IMR-90 (cell line): ENCODE measurements around the gene MLKL.

Experiments
- CHD1 ChIP-seq: IDR thresholded peaks from 2 replicates; pipeline ENCODE4 v1.6.1; 2012; ENCODE audit warnings: low read depth, low read length, improper control_type of control experiment
- POLR2A ChIP-seq: IDR thresholded peaks from 2 replicates; pipeline ENCODE4 v1.6.1; 2012; ENCODE audit warnings: mild to moderate bottlenecking, low read depth, low read length
- SMC3 ChIP-seq: fragments of 150-350 bp; IDR thresholded peaks from 2 replicates; pipeline ENCODE4 v1.6.1; 2016; ENCODE audit warnings: low read depth, mild to moderate bottlenecking, antibody characterized with exemption, low read length, moderate library complexity
- TF ChIP-seq, protein P1 (sequence below): conservative IDR thresholded peaks from 2 replicates; pipeline ENCODE4 v1.5.1; 2012; ENCODE audit warnings: mild to moderate bottlenecking, low read depth, low read length, improper control_type of control experiment

DNA sequence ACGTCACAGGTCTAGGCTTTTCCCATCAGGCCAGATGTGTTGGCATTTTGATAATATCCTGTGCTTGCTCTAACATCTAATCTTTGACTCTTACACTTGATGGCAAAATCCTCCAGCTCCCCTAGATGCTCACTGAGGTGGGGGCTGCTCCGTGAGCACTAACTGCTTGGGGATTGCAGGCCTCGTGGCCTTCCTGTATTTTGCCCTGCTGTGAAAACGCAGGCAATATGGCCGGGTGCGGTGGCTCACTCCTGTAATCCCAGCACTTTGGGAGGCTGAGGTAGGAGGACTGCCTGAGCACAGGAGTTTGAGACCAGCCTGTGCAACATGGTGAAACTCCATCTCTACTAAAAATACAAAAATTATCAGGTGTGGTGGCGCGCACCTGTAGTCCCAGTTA is 9.7 kb upstream of the MLKL start:
- TF ChIP-seq POLR2A: no peak
- no peak for TF ChIP-seq CHD1
- no peak for TF ChIP-seq SMC3
- TF ChIP-seq, protein P1, sequence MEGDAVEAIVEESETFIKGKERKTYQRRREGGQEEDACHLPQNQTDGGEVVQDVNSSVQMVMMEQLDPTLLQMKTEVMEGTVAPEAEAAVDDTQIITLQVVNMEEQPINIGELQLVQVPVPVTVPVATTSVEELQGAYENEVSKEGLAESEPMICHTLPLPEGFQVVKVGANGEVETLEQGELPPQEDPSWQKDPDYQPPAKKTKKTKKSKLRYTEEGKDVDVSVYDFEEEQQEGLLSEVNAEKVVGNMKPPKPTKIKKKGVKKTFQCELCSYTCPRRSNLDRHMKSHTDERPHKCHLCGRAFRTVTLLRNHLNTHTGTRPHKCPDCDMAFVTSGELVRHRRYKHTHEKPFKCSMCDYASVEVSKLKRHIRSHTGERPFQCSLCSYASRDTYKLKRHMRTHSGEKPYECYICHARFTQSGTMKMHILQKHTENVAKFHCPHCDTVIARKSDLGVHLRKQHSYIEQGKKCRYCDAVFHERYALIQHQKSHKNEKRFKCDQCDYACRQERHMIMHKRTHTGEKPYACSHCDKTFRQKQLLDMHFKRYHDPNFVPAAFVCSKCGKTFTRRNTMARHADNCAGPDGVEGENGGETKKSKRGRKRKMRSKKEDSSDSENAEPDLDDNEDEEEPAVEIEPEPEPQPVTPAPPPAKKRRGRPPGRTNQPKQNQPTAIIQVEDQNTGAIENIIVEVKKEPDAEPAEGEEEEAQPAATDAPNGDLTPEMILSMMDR: no peak
